Fibroblast of skin of left quadriceps (primary cell): ENCODE measurements around the gene IMPG1.

Source experiments
- DNase-seq, 2 experiments: peaks; one replicate each; pipeline ENCODE4 v3.0.0-alpha.2; 2013; ENCODE audit warnings: low read depth in 2 of 2

The IMPG1 gene

DNA sequence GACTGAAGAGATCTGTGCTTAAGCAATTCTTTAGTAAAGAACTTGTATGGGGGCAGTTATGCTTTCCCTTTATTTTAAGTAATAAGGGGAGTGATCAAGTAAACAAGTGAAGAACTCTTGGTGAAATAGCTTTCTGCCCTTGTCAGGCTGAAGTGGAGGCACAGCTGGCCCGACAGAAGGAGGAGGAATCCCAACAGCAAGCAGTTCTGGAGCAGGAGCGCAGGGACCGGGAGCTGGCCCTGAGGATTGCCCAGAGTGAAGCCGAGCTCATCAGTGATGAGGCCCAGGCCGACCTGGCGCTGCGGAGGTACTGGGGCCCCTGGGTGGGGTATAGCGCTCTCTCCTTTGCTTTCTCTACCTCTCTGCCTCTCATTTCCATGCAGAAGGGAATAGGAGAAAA, 180.1 kb downstream of the IMPG1 start:
- no peak for DNase-seq

- no peak for DNase-seq
These were observed 187.6 kb downstream of the IMPG1 start for GRCh38 chr6:75884822-75885221.

DNA sequence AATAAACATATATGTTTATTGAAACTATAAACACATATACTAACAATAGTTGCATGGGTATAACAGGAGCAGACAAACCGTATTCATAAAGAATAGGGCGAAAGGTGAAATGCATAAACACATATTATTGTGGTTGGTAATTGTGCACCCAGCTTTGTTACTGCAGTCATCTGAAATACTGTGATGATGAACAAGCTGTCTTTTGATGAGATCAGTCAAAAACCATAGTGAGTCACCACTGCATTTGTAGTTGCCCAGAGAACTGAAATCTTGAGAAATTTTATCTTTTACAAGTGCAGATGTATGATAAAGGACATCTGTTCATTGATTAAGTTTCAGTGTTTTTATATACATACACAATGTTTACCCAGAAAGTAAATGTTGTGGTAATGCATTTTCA, 189.7 kb downstream of the IMPG1 start:
- DNase-seq, result peak; percentile 14 to 29

DNA sequence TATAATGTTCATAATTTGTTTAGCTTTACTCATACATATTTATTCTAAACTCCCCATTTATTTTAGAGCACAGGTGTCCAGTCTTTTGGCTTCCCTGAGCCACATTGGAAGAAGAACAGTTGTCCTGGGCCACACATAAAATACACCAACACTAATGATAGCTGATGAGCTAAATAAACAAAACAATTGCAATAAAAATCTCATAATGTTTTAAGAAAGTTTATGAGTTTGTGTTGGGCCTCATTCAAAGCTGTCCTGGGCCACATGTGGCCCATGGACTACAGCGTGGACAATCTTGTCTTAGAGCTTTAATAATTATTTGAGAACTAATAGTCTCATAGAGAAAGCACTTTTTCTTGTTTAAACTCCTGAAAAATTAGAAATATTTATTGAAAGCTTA, 192.2 kb downstream of the IMPG1 start:
- DNase-seq, result no peak

DNA sequence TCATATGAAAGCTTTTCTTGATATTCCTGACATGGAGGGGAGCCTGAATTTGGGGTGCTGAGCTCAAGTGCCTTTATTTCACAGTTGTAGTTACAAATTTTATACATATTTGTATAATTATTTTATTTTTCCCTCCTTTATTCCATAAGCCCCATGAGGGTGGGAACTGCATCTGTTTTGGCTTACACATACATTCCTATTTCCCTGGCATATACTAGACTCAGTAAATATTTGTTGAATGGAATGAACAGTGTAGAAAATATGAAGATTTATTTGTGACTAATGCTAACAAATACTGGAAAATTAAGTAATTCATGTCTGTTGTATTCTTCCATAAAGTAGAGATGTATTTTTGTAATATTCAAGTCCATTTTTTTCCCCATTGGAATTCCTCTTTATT, 196.3 kb downstream of the IMPG1 start:
- DNase-seq, result no peak

DNA sequence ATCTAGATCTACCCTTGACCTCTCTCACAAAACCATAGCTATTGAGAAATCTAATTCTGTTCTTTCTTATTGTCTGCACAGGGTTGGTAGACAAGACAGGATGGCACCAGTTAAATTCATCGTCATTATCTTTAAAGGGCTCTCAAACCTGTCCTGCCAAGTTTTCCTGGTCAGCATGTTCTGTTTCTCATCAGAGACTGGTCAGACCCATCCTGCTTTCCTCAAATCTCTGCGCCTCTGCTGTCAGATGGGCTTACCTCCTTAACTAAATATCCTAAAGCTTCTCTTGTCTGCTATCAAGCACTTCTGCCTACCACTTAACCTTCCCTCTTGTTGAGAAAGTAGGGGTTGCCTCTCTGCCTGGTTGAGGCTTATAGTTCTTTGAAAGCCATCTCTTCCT, 198.2 kb downstream of the IMPG1 start:
- no peak for DNase-seq
